ENCODE data around the gene ZBTB2.
A peak's percentile ranks its signal among the peaks of the same experiment; 100 is the strongest.
"Not testable (repeated sequence)": the region's sequence is repeated elsewhere in the genome, so short reads cannot be mapped to it uniquely, and the experiment has no call there.

ZBTB2 gene

GRCh38 chr6:151351731-151352130 lies 39.6 kb downstream of the ZBTB2 start:
- Histone ChIP-seq H3K27me3 (ENCODE audit: low read depth) (no peaks in the 10 kb centered on the region), H3K36me3 (replicated peaks) (peaks cover 10% of the 10 kb centered on the region; the same call in 1 of the 2 replicates), H3K9me3 (no peaks in the 10 kb centered on the region), H3K4me3 (no peak overlapping the region), H3K4me1 (no peaks in the 10 kb centered on the region)
- no peak for DNase-seq (ENCODE audit: low spot score in 2 of 2)
- in situ Hi-C loops (cut with MboI; ENCODE audit: low sequenced_read_pairs), result no loop called here

GRCh38 chr6:151351146-151351700 lies 40.1 kb downstream of the ZBTB2 start:
- Histone ChIP-seq H3K36me3 (replicated peaks) (peaks cover 10% of the 10 kb centered on the region; the same call in 1 of the 2 replicates), H3K27me3 (ENCODE audit: low read depth) (no peaks in the 10 kb centered on the region), H3K9me3 (no peaks in the 10 kb centered on the region), H3K4me3 (no peak overlapping the region), H3K4me1 (no peaks in the 10 kb centered on the region)
- in situ Hi-C loops (cut with MboI; ENCODE audit: low sequenced_read_pairs), result no loop called here
- no peak for DNase-seq (ENCODE audit: low spot score in 2 of 2)

- DNase-seq (ENCODE audit: low spot score in 2 of 2), result no peak
- Histone ChIP-seq H3K27me3 (ENCODE audit: low read depth) (no peaks in the 10 kb centered on the region), H3K9me3 (no peaks in the 10 kb centered on the region), H3K36me3 (replicated peaks) (0 out of 2 replicates have a peak, but pooled peaks cover 10% of the 10 kb centered on the region), H3K4me3 (no peak overlapping the region), H3K4me1 (no peaks in the 10 kb centered on the region)
- in situ Hi-C loops (cut with MboI; ENCODE audit: low sequenced_read_pairs), result no loop called here
Measured at GRCh38 chr6:151350442-151351145, 40.8 kb downstream of the ZBTB2 start.

- H3K36me3 ChIP-seq (replicated peaks), result 0 out of 2 replicates have a peak, but pooled peaks cover 9% of the 10 kb centered on the region
- in situ Hi-C loops (cut with MboI; ENCODE audit: low sequenced_read_pairs), result no loop called here
- no peaks in the 10 kb centered on the region for H3K4me1 ChIP-seq
- DNase-seq (ENCODE audit: low spot score in 2 of 2), result peak in 1 of 2 experiments; percentile 37
- no peaks in the 10 kb centered on the region for H3K27me3 ChIP-seq (ENCODE audit: low read depth)
- H3K9me3 ChIP-seq, result no peaks in the 10 kb centered on the region
- no peak overlapping the region for H3K4me3 ChIP-seq
Measured at GRCh38 chr6:151349651-151350270, 41.6 kb downstream of the ZBTB2 start.

GRCh38 chr6:151342750-151343149 lies 48.6 kb downstream of the ZBTB2 start:
- in situ Hi-C loops (cut with MboI; ENCODE audit: low sequenced_read_pairs); H3K27me3 ChIP-seq (ENCODE audit: low read depth): not testable (repeated sequence)

GRCh38 chr6:151341476-151342195 lies 49.7 kb downstream of the ZBTB2 start:
- in situ Hi-C loops (cut with MboI; ENCODE audit: low sequenced_read_pairs), result no loop called here
- DNase-seq (ENCODE audit: low spot score in 2 of 2), result no peak

More at GRCh38 chr6:151342750-151343149, 48.6 kb downstream of the ZBTB2 start:
- not testable (repeated sequence) for H3K36me3 ChIP-seq (replicated peaks); DNase-seq (ENCODE audit: low spot score in 2 of 2); H3K4me3 ChIP-seq; H3K9me3 ChIP-seq
- H3K4me1 ChIP-seq, result peaks cover 18% of the 10 kb centered on the region

GRCh38 chr6:151340219-151340978 lies 51.0 kb downstream of the ZBTB2 start:
- in situ Hi-C loops (cut with MboI; ENCODE audit: low sequenced_read_pairs), result no loop called here
- H3K4me1 ChIP-seq, result peaks cover 18% of the 10 kb centered on the region
- H3K27me3 ChIP-seq (ENCODE audit: low read depth), result no peaks in the 10 kb centered on the region
- H3K4me3 ChIP-seq, result no peak overlapping the region
- H3K36me3 ChIP-seq (replicated peaks), result 0 out of 2 replicates have a peak, but pooled peaks cover 5% of the 10 kb centered on the region
- no peak for DNase-seq (ENCODE audit: low spot score in 2 of 2)
- 0 out of 2 replicates have a peak, but pooled peaks cover 2% of the 10 kb centered on the region for H3K9me3 ChIP-seq

More at GRCh38 chr6:151341476-151342195, 49.7 kb downstream of the ZBTB2 start:
- Histone ChIP-seq H3K9me3 (no peaks in the 10 kb centered on the region), H3K4me1 (peaks cover 18% of the 10 kb centered on the region), H3K27me3 (ENCODE audit: low read depth) (no peaks in the 10 kb centered on the region), H3K36me3 (replicated peaks) (no peaks in the 10 kb centered on the region), H3K4me3 (no peak overlapping the region)

GRCh38 chr6:151339369-151339768 lies 52.0 kb downstream of the ZBTB2 start:
- H3K27me3 ChIP-seq (ENCODE audit: low read depth), result no peaks in the 10 kb centered on the region
- 0 out of 2 replicates have a peak, but pooled peaks cover 2% of the 10 kb centered on the region for H3K9me3 ChIP-seq
- no peak overlapping the region for H3K4me3 ChIP-seq
- DNase-seq (ENCODE audit: low spot score in 2 of 2), result no peak
- peaks cover 18% of the 10 kb centered on the region for H3K4me1 ChIP-seq
- in situ Hi-C loops (cut with MboI; ENCODE audit: low sequenced_read_pairs), result no loop called here
- H3K36me3 ChIP-seq (replicated peaks), result 0 out of 2 replicates have a peak, but pooled peaks cover 5% of the 10 kb centered on the region

- Histone ChIP-seq H3K36me3 (replicated peaks) (0 out of 2 replicates have a peak, but pooled peaks cover 5% of the 10 kb centered on the region), H3K27me3 (ENCODE audit: low read depth) (no peaks in the 10 kb centered on the region), H3K4me3 (no peak overlapping the region), H3K4me1 (peaks cover 18% of the 10 kb centered on the region), H3K9me3 (0 out of 2 replicates have a peak, but pooled peaks cover 2% of the 10 kb centered on the region)
- peak; percentile 38 to 72 for DNase-seq (ENCODE audit: low spot score in 2 of 2)
- in situ Hi-C loops (cut with MboI; ENCODE audit: low sequenced_read_pairs), result no loop called here
Measured at GRCh38 chr6:151338651-151339200, 52.6 kb downstream of the ZBTB2 start.

GRCh38 chr6:151335930-151336329 lies 55.4 kb downstream of the ZBTB2 start:
- in situ Hi-C loops (cut with MboI; ENCODE audit: low sequenced_read_pairs), result no loop called here
- no peak for DNase-seq (ENCODE audit: low spot score in 2 of 2)
- Histone ChIP-seq H3K27me3 (ENCODE audit: low read depth) (no peaks in the 10 kb centered on the region), H3K4me1 (peaks cover 18% of the 10 kb centered on the region), H3K9me3 (0 out of 2 replicates have a peak, but pooled peaks cover 2% of the 10 kb centered on the region), H3K36me3 (replicated peaks) (0 out of 2 replicates have a peak, but pooled peaks cover 5% of the 10 kb centered on the region), H3K4me3 (no peak overlapping the region)

- DNase-seq (ENCODE audit: low spot score in 2 of 2), result no peak
- in situ Hi-C loops (cut with MboI; ENCODE audit: low sequenced_read_pairs), result no loop called here
- no peaks in the 10 kb centered on the region for H3K36me3 ChIP-seq (replicated peaks)
- no peak overlapping the region for H3K4me3 ChIP-seq
- peaks cover 18% of the 10 kb centered on the region for H3K4me1 ChIP-seq
- H3K9me3 ChIP-seq, result no peaks in the 10 kb centered on the region
- no peaks in the 10 kb centered on the region for H3K27me3 ChIP-seq (ENCODE audit: low read depth)
Measured at GRCh38 chr6:151330130-151330696, 61.1 kb downstream of the ZBTB2 start.

GRCh38 chr6:151327101-151327500 lies 64.3 kb downstream of the ZBTB2 start:
- DNase-seq (ENCODE audit: low spot score in 2 of 2), result no peak
- H3K36me3 ChIP-seq (replicated peaks), result no peaks in the 10 kb centered on the region
- H3K4me3 ChIP-seq, result no peak overlapping the region
- H3K27me3 ChIP-seq (ENCODE audit: low read depth), result no peaks in the 10 kb centered on the region
- in situ Hi-C loops (cut with MboI; ENCODE audit: low sequenced_read_pairs), result loop anchor here (10.0 kb wide), 1 partner anchor 432 kb away; no protein-coding TSS in a partner anchor
- H3K4me1 ChIP-seq, result peaks cover 33% of the 10 kb centered on the region
- no peaks in the 10 kb centered on the region for H3K9me3 ChIP-seq
